H54 (cell line): ENCODE measurements around the gene VSIR.

ENCODE experiments used
- DNase-seq: peaks from one replicate; pipeline ENCODE4 v3.0.0; 2011; ENCODE audit warnings: low spot score, mixed read lengths; ENCODE audit not compliant: insufficient read length
- FAIRE-seq: peaks from 3 replicates; lab custom pipeline; 2011; peaks lifted over from hg19 to GRCh38; lab: Jason Lieb, UNC
- POLR2A ChIP-seq: IDR thresholded peaks from 2 replicates; pipeline ENCODE4 v1.6.1; 2011; ENCODE audit warnings: low read depth, mild to moderate bottlenecking, low read length

VSIR gene

GRCh38 chr10:71700731-71701368, 72.5 kb downstream of the VSIR start:
- FAIRE-seq = no peak
- no peak for TF ChIP-seq POLR2A
- no peak for DNase-seq

GRCh38 chr10:71698737-71699136, 74.6 kb downstream of the VSIR start:
- DNase-seq (no peak), FAIRE-seq (no peak)
- no peak for TF ChIP-seq POLR2A

DNA sequence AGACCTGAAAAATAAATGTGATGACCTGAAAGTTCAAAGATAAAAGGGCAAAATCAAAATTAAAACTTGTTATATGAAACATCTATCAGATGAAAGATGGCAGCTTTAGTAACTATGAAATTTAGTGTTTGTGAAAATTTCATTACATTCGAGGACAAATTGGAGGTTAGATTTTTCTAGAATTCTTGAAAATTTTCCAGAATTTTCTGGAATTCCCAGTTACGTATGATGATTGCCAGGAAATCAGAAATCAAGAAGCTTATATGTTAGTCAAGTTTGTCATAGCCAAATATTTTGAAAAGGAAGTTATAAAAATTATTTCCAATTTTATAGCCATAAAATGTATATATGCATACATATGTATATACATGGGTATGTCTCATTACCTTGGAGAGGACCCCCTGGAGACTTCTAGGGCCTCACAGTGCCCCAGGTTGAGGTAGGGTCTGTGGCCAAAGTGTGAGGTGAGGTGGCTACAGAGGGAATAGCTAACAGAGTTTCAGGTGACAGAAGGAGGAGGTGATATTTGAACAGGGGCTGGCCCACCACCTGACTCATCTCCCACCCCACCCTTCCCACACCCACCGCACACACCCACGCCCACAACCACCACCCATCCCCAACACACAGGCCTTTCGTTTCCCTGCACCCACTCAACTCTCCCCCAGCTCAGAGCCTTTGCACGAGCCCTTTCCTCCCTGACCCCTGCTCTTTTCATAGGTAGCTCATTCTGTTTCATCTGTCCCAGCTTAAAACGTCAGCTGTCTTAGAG, 75.2 kb downstream of the VSIR start:
- DNase-seq (no peak), FAIRE-seq (no peak)
- TF ChIP-seq POLR2A = no peak
